IMR-90 (cell line): Measurements from ENCODE around the gene MSI2. TPM values are rescaled to one million over a fixed set of nuclear protein-coding genes. Genes with fewer than 3 reads are reported as not detected.

Experiments
- ATAC-seq: fragments of 200-7000 bp; cut with Tn5 transposase; 2 replicates; pipeline ENCODE4 v1.9.1; 2020; ENCODE audit warnings: low read depth, mild to moderate bottlenecking, moderate library complexity
- BruUV-seq: library from RNA; stranded (reverse); fragments of 400-500 nt; replicated peaks from 2 replicates; lab custom pipeline; 2021; lab: Mats Ljungman, UMichigan
- CTCF ChIA-PET: fragments of 300-600 bp; formaldehyde crosslinking; extraction: SDS; loops from one replicate; lab custom pipeline; 2021; ENCODE audit warnings: antibody characterized with exemption; lab: Yijun Ruan, JAX
- POLR2A ChIA-PET: fragments of 300-600 bp; sonication (Branson Sonifier 250); formaldehyde crosslinking; loops from one replicate; lab custom pipeline; 2022; ENCODE audit warnings: antibody characterized with exemption; ENCODE audit not compliant: unreplicated experiment; lab: Charles Lee
- DNase-seq: peaks from one replicate; pipeline ENCODE4 v3.0.0; 2013
- H2AFZ ChIP-seq: replicated peaks from 2 replicates; pipeline ENCODE3; 2013; ENCODE audit warnings: low read length, mild to moderate bottlenecking; ENCODE audit not compliant: poor library complexity
- H2AK5ac ChIP-seq: 2 replicates; pipeline ENCODE4 v1.6.1; 2013; ENCODE audit warnings: low read depth, low read length, inconsistent platforms
- H2AK9ac ChIP-seq: replicated peaks from 2 replicates; pipeline ENCODE3; 2013; ENCODE audit warnings: mild to moderate bottlenecking, low read depth, low read length, moderate library complexity; ENCODE audit not compliant: poor library complexity
- H2BK120ac ChIP-seq: 2 replicates; pipeline ENCODE4 v1.6.1; 2013; ENCODE audit warnings: low read depth, low read length, inconsistent platforms
- H2BK15ac ChIP-seq: 3 replicates; pipeline ENCODE4 v1.6.1; 2013; ENCODE audit warnings: low read depth, low read length, inconsistent platforms
- H2BK20ac ChIP-seq: 2 replicates; pipeline ENCODE4 v1.6.1; 2013; ENCODE audit warnings: low read depth, mild to moderate bottlenecking, inconsistent platforms, low read length, moderate library complexity
- H2BK5ac ChIP-seq: 2 replicates; pipeline ENCODE4 v1.6.1; 2013; ENCODE audit warnings: mild to moderate bottlenecking, low read depth, low read length, inconsistent platforms; ENCODE audit not compliant: poor library complexity, severe bottlenecking
- H3K14ac ChIP-seq: replicated peaks from 2 replicates; pipeline ENCODE4 v1.6.1; 2013; ENCODE audit warnings: low read depth, low read length, inconsistent platforms
- H3K18ac ChIP-seq: 2 replicates; pipeline ENCODE4 v1.6.1; 2013; ENCODE audit warnings: low read depth, low read length, control low read depth
- H3K23ac ChIP-seq: 2 replicates; pipeline ENCODE4 v1.6.1; 2013; ENCODE audit warnings: low read depth, low read length, inconsistent platforms
- H3K27ac ChIP-seq: 2 replicates; pipeline ENCODE4 v1.5.1; 2013; ENCODE audit warnings: mild to moderate bottlenecking, control low read depth, low read length; ENCODE audit not compliant: insufficient read depth
- H3K27me3 ChIP-seq: 2 replicates; pipeline ENCODE4 v1.6.1; 2013; ENCODE audit warnings: low read length; ENCODE audit not compliant: control insufficient read depth, insufficient read depth
- H3K36me3 ChIP-seq: 2 replicates; pipeline ENCODE4 v1.6.1; 2013; ENCODE audit warnings: low read length, mixed read lengths; ENCODE audit not compliant: control insufficient read depth, insufficient read depth
- H3K4ac ChIP-seq: 2 replicates; pipeline ENCODE4 v1.6.1; 2013; ENCODE audit warnings: low read depth, low read length, inconsistent platforms
- H3K4me1 ChIP-seq: 2 replicates; pipeline ENCODE4 v1.6.1; 2013; ENCODE audit warnings: low read length, mixed read lengths; ENCODE audit not compliant: control insufficient read depth, insufficient read depth
- H3K4me2 ChIP-seq: 2 replicates; pipeline ENCODE4 v1.6.1; 2013; ENCODE audit warnings: low read depth, mild to moderate bottlenecking, control low read depth, low read length, moderate library complexity
- H3K4me3 ChIP-seq: 2 replicates; pipeline ENCODE4 v1.5.1; 2013; ENCODE audit warnings: low read depth, mild to moderate bottlenecking, control low read depth, low read length, moderate library complexity; ENCODE audit not compliant: insufficient read depth
- H3K56ac ChIP-seq: 2 replicates; pipeline ENCODE4 v1.6.1; 2013; ENCODE audit warnings: low read length, inconsistent platforms; ENCODE audit not compliant: insufficient read depth; ENCODE audit errors: extremely low read depth
- H3K79me1 ChIP-seq, 2 experiments: 2 replicates each; pipeline ENCODE4 v1.6.1; 2013; ENCODE audit warnings: low read length in 2 of 2, inconsistent platforms in 1 of 2, low read depth in 1 of 2
- H3K9ac ChIP-seq: 2 replicates; pipeline ENCODE4 v1.6.1; 2013; ENCODE audit warnings: low read depth, low read length, control low read depth
- H3K9me1 ChIP-seq: 2 replicates; pipeline ENCODE4 v1.6.1; 2013; ENCODE audit warnings: low read length, inconsistent platforms; ENCODE audit not compliant: insufficient read depth
- H3K9me3 ChIP-seq: 2 replicates; pipeline ENCODE4 v1.6.1; 2013; ENCODE audit warnings: low read length; ENCODE audit not compliant: control insufficient read depth, insufficient read depth
- H4K20me1 ChIP-seq: 2 replicates; pipeline ENCODE4 v1.6.1; 2013; ENCODE audit warnings: low read length, inconsistent platforms; ENCODE audit not compliant: insufficient read depth
- H4K5ac ChIP-seq: 2 replicates; pipeline ENCODE4 v1.6.1; 2013; ENCODE audit warnings: mild to moderate bottlenecking, low read depth, low read length, control low read depth
- H4K8ac ChIP-seq, 2 experiments: 2 replicates each; pipeline ENCODE4 v1.6.1; 2013; ENCODE audit warnings: low read depth in 2 of 2, low read length in 2 of 2, control low read depth in 1 of 2, inconsistent platforms in 1 of 2
- H4K91ac ChIP-seq: 2 replicates; pipeline ENCODE4 v1.6.1; 2013; ENCODE audit warnings: low read depth, low read length, inconsistent platforms; ENCODE audit not compliant: insufficient read depth
- BHLHE40 ChIP-seq: fragments of 150-350 bp; IDR thresholded peaks from 2 replicates; pipeline ENCODE4 v1.6.1; 2016; ENCODE audit warnings: mild to moderate bottlenecking, low read depth, low read length
- CEBPB ChIP-seq: IDR thresholded peaks from 2 replicates; pipeline ENCODE4 v1.6.1; 2012; ENCODE audit warnings: low read depth, low read length, improper control_type of control experiment
- CHD1 ChIP-seq: IDR thresholded peaks from 2 replicates; pipeline ENCODE4 v1.6.1; 2012; ENCODE audit warnings: low read depth, low read length, improper control_type of control experiment
- ELK1 ChIP-seq: fragments of 150-350 bp; IDR thresholded peaks from 2 replicates; pipeline ENCODE4 v1.6.1; 2016; ENCODE audit warnings: low read depth, mild to moderate bottlenecking, low read length, moderate library complexity, borderline replicate concordance
- MAFK ChIP-seq: IDR thresholded peaks from 2 replicates; pipeline ENCODE4 v1.6.1; 2012; ENCODE audit warnings: low read depth, low read length, improper control_type of control experiment
- MAZ ChIP-seq: IDR thresholded peaks from 2 replicates; pipeline ENCODE4 v1.6.1; 2012; ENCODE audit warnings: low read depth, mild to moderate bottlenecking, low read length, improper control_type of control experiment, moderate library complexity, borderline replicate concordance
- MXI1 ChIP-seq: IDR thresholded peaks from 2 replicates; pipeline ENCODE4 v1.6.1; 2012; ENCODE audit warnings: low read depth, mild to moderate bottlenecking, low read length, moderate library complexity, borderline replicate concordance
- NFE2L2 ChIP-seq: fragments of 150-350 bp; IDR thresholded peaks from 2 replicates; pipeline ENCODE4 v1.6.1; 2016; ENCODE audit warnings: low read depth, mild to moderate bottlenecking, low read length
- RAD21 ChIP-seq: IDR thresholded peaks from 2 replicates; pipeline ENCODE4 v1.6.1; 2012; ENCODE audit warnings: low read length, improper control_type of control experiment
- RCOR1 ChIP-seq: IDR thresholded peaks from 2 replicates; pipeline ENCODE4 v1.6.1; 2012; ENCODE audit warnings: mild to moderate bottlenecking, low read length, improper control_type of control experiment; ENCODE audit not compliant: insufficient replicate concordance
- RFX5 ChIP-seq: IDR thresholded peaks from 2 replicates; pipeline ENCODE4 v1.8.0; 2012; ENCODE audit warnings: low read depth, mild to moderate bottlenecking, low read length, moderate library complexity
- SMC3 ChIP-seq: fragments of 150-350 bp; IDR thresholded peaks from 2 replicates; pipeline ENCODE4 v1.6.1; 2016; ENCODE audit warnings: low read depth, mild to moderate bottlenecking, antibody characterized with exemption, low read length, moderate library complexity
- WGBS, 2 experiments: methylation state at CpG; one replicate each; pipeline versions ENCODE4 v1.1.5 to v1.1.7; 2013; ENCODE audit warnings: missing lambda C conversion rate in 2 of 2; ENCODE audit not compliant: insufficient read length in 1 of 2; ENCODE audit errors: extremely low coverage in 2 of 2; 5-methylcytosine and 5-hydroxymethylcytosine counted together
- dilution Hi-C: fragments of 300-500 bp; cut with HindIII; formaldehyde crosslinking; loops from one replicate; pipeline ENCODE4 v1.14.3; 2018; ENCODE audit warnings: low sequenced_read_pairs; ENCODE audit not compliant: unreplicated experiment
- in situ Hi-C: fragments of 300-500 bp; cut with MboI; formaldehyde crosslinking; loops from 3 replicates; pipeline ENCODE4 v1.14.3; 2019; ENCODE audit warnings: low sequenced_read_pairs, inconsistent platforms, mixed read lengths
- intact Hi-C: fragments of 100-400 bp; cut with micrococcal nuclease; formaldehyde crosslinking; loops from 2 replicates; pipeline ENCODE4 v1.10.0; 2022
- polyA plus RNA-seq, 3 experiments: library from polyadenylated mRNA; depleted of rRNA; stranded (reverse); fragments of >200 nt; gene quantifications; 2 replicates each; pipeline ENCODE4 v1.2.3, GENCODE V29; 2012; ENCODE audit warnings: low replicate concordance in 1 of 3
- total RNA-seq: library from RNA; depleted of rRNA; stranded (reverse); fragments of >200 nt; gene quantifications from 2 replicates; pipeline ENCODE4 v1.2.3, GENCODE V29; 2012
- TF ChIP-seq, protein P1 (sequence below): conservative IDR thresholded peaks from 2 replicates; pipeline ENCODE4 v1.5.1; 2012; ENCODE audit warnings: mild to moderate bottlenecking, low read depth, low read length, improper control_type of control experiment
- TF ChIP-seq, protein P2 (sequence below): fragments of 150-350 bp; IDR thresholded peaks from 2 replicates; pipeline ENCODE4 v1.6.1; 2017; ENCODE audit warnings: mild to moderate bottlenecking, antibody characterized with exemption, low read length, low read depth

MSI2 gene
- total and polyA plus RNA-seq, 2 of the 4 experiments (the other 2 are of a cell fraction): 13.0 to 16.0 TPM

DNA sequence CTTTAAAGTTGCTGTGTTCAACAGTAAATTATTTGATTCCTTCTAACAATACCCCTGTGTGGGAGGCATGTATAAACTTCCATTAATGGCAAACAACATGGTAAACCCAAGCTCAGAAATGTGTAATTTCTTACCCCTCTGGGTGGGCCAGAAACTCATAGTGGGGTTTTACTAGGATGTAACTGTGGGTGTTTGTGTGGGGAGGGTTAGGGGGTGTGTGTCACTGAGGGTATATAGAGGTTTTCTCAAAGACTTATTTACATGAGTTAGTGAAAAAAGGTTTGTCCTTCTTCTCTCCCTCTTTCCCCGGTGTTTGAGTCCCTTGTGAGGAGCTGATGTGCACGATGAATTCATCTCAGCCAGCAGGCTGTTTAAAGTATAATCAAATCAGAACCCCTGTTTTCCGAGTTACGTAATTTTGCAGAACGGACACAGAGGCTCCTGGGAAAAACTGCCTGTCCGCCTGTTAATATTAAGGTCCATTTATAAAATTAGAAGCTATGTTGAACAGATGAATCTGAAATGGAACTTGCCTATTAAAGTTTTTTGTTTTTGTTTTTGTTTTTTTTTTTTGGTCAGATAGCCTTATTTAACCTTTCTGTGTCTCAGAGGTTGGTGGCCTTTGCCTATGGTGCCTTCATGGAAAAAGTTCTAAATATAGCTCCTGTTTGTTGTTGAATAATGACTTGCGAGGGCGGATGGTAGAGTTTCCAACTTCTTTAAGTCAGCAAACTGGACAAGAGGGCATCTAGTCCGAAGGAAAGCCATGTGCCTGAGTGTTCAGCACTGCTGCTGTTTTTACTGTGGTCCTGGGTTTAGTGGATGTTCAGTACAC lies 73.3 kb downstream of the MSI2 start:
- no peak overlapping the region for H3K18ac ChIP-seq
- in situ Hi-C loops (no loop called here), intact Hi-C loops (no loop called here), dilution Hi-C loops (no loop called here)
- H4K8ac ChIP-seq: no peak overlapping the region
- no peak overlapping the region for H3K56ac ChIP-seq
- no peak overlapping the region for H2BK5ac ChIP-seq
- WGBS, 2 experiments: no CpG with 5 or more reads among the region's 9 CpGs
- BruUV-seq: no TSS peak
- H3K4me2 ChIP-seq: no peak overlapping the region
- DNase-seq (peak; percentile 2), ATAC-seq (peak; percentile 24; the same call in 1 of the 2 replicates)
- no peak overlapping the region for H4K5ac ChIP-seq
- H3K36me3 ChIP-seq: no peaks in the 10 kb centered on the region
- peak overlapping the region; percentile 75; the same call in 1 of the 2 replicates for H2AK5ac ChIP-seq
- H3K9me3 ChIP-seq: no peaks in the 10 kb centered on the region
- no peaks in the 10 kb centered on the region for H3K27me3 ChIP-seq
- H3K23ac ChIP-seq: no peak overlapping the region
- H3K79me1 ChIP-seq: peaks cover 0 to 12% of the 10 kb centered on the region in 2 experiments; a peak in 3 of 4 replicates
- H3K4me1 ChIP-seq: 0 out of 2 replicates have a peak, but pooled peaks cover 2% of the 10 kb centered on the region
- no peak overlapping the region for H3K4me3 ChIP-seq
- peaks cover 5% of the 10 kb centered on the region; the same call in 1 of the 2 replicates for H4K20me1 ChIP-seq
- H2BK20ac ChIP-seq: no peak overlapping the region
- ChIA-PET POLR2A (no interaction called here), CTCF (no interaction called here)
- no peak overlapping the region for H2AK9ac ChIP-seq
- no peak overlapping the region for H2BK120ac ChIP-seq
- peaks cover 6% of the 10 kb centered on the region; the same call in 1 of the 2 replicates for H3K9me1 ChIP-seq
- H3K9ac ChIP-seq: no peak overlapping the region
- no peak overlapping the region for H2AFZ ChIP-seq
- H2BK15ac ChIP-seq: no peak overlapping the region
- H4K91ac ChIP-seq: no peak overlapping the region
- no peak overlapping the region for H3K14ac ChIP-seq
- no peak overlapping the region for H3K4ac ChIP-seq
- no peak overlapping the region for H3K27ac ChIP-seq
- TF ChIP-seq, protein P1, sequence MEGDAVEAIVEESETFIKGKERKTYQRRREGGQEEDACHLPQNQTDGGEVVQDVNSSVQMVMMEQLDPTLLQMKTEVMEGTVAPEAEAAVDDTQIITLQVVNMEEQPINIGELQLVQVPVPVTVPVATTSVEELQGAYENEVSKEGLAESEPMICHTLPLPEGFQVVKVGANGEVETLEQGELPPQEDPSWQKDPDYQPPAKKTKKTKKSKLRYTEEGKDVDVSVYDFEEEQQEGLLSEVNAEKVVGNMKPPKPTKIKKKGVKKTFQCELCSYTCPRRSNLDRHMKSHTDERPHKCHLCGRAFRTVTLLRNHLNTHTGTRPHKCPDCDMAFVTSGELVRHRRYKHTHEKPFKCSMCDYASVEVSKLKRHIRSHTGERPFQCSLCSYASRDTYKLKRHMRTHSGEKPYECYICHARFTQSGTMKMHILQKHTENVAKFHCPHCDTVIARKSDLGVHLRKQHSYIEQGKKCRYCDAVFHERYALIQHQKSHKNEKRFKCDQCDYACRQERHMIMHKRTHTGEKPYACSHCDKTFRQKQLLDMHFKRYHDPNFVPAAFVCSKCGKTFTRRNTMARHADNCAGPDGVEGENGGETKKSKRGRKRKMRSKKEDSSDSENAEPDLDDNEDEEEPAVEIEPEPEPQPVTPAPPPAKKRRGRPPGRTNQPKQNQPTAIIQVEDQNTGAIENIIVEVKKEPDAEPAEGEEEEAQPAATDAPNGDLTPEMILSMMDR: no peak
- TF ChIP-seq, protein P2, sequence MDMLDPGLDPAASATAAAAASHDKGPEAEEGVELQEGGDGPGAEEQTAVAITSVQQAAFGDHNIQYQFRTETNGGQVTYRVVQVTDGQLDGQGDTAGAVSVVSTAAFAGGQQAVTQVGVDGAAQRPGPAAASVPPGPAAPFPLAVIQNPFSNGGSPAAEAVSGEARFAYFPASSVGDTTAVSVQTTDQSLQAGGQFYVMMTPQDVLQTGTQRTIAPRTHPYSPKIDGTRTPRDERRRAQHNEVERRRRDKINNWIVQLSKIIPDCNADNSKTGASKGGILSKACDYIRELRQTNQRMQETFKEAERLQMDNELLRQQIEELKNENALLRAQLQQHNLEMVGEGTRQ: no peak
- TF ChIP-seq NFE2L2 (no peak), ELK1 (no peak), SMC3 (no peak), RCOR1 (no peak), CEBPB (no peak), BHLHE40 (no peak), MXI1 (no peak), MAZ (no peak), RFX5 (no peak), RAD21 (no peak), MAFK (no peak), CHD1 (no peak)
